Ectodermal cell (in vitro differentiated cells): ENCODE results near the gene SH3PXD2A.
"Not testable (repeated sequence)": the region's sequence is repeated elsewhere in the genome, so short reads cannot be mapped to it uniquely, and the experiment has no call there.

Source experiments
- H3K27ac ChIP-seq: 2 replicates; pipeline ENCODE4 v1.7.0; 2013; ENCODE audit warnings: mild to moderate bottlenecking, low read depth, low read length; ENCODE audit not compliant: insufficient read depth, poor library complexity, severe bottlenecking
- H3K27me3 ChIP-seq: 2 replicates; pipeline ENCODE4 v1.7.0; 2013; ENCODE audit warnings: mild to moderate bottlenecking, low read length; ENCODE audit not compliant: insufficient read depth, control insufficient read depth, poor library complexity, severe bottlenecking
- H3K36me3 ChIP-seq: one replicate; pipeline ENCODE4 v1.7.0; 2013; ENCODE audit warnings: low read length; ENCODE audit not compliant: control insufficient read depth, insufficient read depth
- H3K4me1 ChIP-seq: one replicate; pipeline ENCODE4 v1.7.0; 2013; ENCODE audit warnings: low read length; ENCODE audit not compliant: control insufficient read depth, insufficient read depth
- H3K4me3 ChIP-seq: 2 replicates; pipeline ENCODE4 v1.7.0; 2013; ENCODE audit warnings: low read depth, low read length, control low read depth; ENCODE audit not compliant: insufficient read depth
- H3K9me3 ChIP-seq: 2 replicates; pipeline ENCODE4 v1.7.0; 2013; ENCODE audit warnings: mild to moderate bottlenecking, low read length, moderate library complexity; ENCODE audit not compliant: control insufficient read depth
- WGBS, 2 experiments: methylation state at CpG; one replicate each; pipeline ENCODE4 v1.1.7; 2013; ENCODE audit warnings: missing lambda C conversion rate in 2 of 2; 5-methylcytosine and 5-hydroxymethylcytosine counted together

Gene SH3PXD2A

GRCh38 chr10:103763374-103764202 lies 91.8 kb downstream of the SH3PXD2A start:
- WGBS, 2 experiments = 85 to 90% methylated on average over 7 of the region's 7 CpGs
- Histone ChIP-seq H3K27me3 (no peaks in the 10 kb centered on the region), H3K27ac (no peak overlapping the region), H3K4me1 (peaks cover 41% of the 10 kb centered on the region), H3K36me3 (no peaks in the 10 kb centered on the region), H3K9me3 (no peaks in the 10 kb centered on the region), H3K4me3 (no peak overlapping the region)

GRCh38 chr10:103762916-103763315 lies 92.5 kb downstream of the SH3PXD2A start:
- Histone ChIP-seq H3K36me3 (no peaks in the 10 kb centered on the region), H3K4me3 (no peak overlapping the region), H3K4me1 (peaks cover 36% of the 10 kb centered on the region), H3K27me3 (no peaks in the 10 kb centered on the region), H3K27ac (no peak overlapping the region), H3K9me3 (no peaks in the 10 kb centered on the region)
- WGBS, 2 experiments = 95 to 96% methylated on average over 2 of the region's 2 CpGs

- 93 to 94% methylated on average over 4 of the region's 4 CpGs for WGBS, 2 experiments
- Histone ChIP-seq H3K36me3 (no peaks in the 10 kb centered on the region), H3K4me3 (no peak overlapping the region), H3K27me3 (no peaks in the 10 kb centered on the region), H3K4me1 (peaks cover 36% of the 10 kb centered on the region), H3K9me3 (no peaks in the 10 kb centered on the region), H3K27ac (no peak overlapping the region)
These were observed 93.2 kb downstream of the SH3PXD2A start for GRCh38 chr10:103762162-103762561.

DNA sequence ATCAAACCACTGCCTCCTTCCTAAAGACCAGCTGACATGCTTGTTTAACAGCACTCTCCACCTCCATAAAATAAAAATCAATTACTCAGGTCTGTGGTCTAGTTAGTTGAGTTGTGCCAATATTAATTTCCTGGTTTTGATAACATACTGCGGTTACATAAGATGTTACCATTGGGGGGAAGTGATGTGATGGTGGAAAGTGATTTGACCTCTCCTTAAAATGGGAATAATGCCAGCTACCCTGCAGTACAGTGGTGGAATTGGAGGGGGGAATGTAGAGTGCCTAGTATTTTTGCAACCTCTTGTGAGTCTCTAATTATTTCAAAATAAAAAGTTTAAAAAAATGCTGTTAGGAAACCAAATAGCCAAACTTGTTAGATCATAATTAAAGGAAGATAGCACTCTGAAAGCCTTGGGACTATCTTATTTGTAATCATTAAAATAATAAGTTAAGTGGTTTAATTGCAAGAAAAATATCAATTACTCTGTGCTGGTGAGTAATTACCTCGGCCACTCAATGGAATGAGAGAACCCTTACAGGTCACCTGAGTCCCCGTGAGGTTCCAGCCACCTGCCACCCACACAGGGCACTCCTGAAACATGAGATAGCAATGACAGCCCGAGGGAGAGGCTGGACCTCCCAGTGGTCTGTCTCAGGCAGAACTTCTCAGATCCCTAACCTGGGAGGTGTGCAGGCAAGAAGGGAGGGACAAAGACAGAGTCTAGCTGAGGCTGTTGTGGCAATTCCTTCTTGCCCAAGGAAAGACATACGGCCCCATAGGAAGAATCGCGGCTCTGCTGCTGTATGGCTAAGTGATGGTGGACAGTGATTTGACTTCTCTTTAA lies 94.1 kb downstream of the SH3PXD2A start:
- 79 to 83% methylated on average over 7 of the region's 7 CpGs for WGBS, 2 experiments
- H3K36me3 ChIP-seq = no peaks in the 10 kb centered on the region
- H3K4me1 ChIP-seq = peaks cover 35% of the 10 kb centered on the region
- H3K4me3 ChIP-seq = no peak overlapping the region
- no peaks in the 10 kb centered on the region for H3K9me3 ChIP-seq
- H3K27me3 ChIP-seq = no peaks in the 10 kb centered on the region
- H3K27ac ChIP-seq = no peak overlapping the region

DNA sequence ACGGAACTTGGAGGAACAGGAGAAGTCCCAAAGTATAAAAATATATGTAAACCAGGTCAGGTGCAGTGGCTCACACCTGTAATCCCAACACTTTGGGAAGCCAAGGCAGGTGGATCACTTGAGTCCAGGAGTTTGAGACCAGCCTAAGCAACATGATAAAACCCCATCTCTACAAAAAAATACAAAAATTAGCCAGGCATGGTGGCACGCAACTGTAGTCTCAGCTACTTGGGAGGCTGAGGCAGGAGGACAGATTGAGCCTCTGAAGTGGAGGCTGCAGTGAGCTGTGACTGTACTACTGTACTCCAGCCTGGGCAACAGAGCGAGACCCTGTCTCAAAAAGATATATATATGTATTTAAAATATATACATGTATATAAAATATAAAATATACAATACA lies 95.1 kb downstream of the SH3PXD2A start:
- not testable (repeated sequence) for H3K27ac ChIP-seq, H3K4me3 ChIP-seq, H3K9me3 ChIP-seq, H3K27me3 ChIP-seq, H3K36me3 ChIP-seq
- 93 to 98% methylated on average over 2 of the region's 3 CpGs for WGBS, 2 experiments
- H3K4me1 ChIP-seq = peaks cover 32% of the 10 kb centered on the region

GRCh38 chr10:103759100-103759781 lies 96.1 kb downstream of the SH3PXD2A start:
- 83 to 85% methylated on average over 10 of the region's 10 CpGs for WGBS, 2 experiments
- no peaks in the 10 kb centered on the region for H3K9me3 ChIP-seq

GRCh38 chr10:103758294-103758681 lies 97.1 kb downstream of the SH3PXD2A start:
- H3K9me3 ChIP-seq = no peaks in the 10 kb centered on the region
- no peak overlapping the region for H3K4me3 ChIP-seq
- 90 to 92% methylated on average over 2 of the region's 2 CpGs for whole genome bisulfite sequencing, 2 experiments
- no peaks in the 10 kb centered on the region for H3K36me3 ChIP-seq
- peaks cover 28% of the 10 kb centered on the region for H3K4me1 ChIP-seq
- H3K27me3 ChIP-seq = no peaks in the 10 kb centered on the region
- H3K27ac ChIP-seq = no peak overlapping the region

More at GRCh38 chr10:103759100-103759781, 96.1 kb downstream of the SH3PXD2A start:
- Histone ChIP-seq H3K27me3 (no peaks in the 10 kb centered on the region), H3K27ac (no peak overlapping the region), H3K36me3 (no peaks in the 10 kb centered on the region), H3K4me3 (no peak overlapping the region), H3K4me1 (peaks cover 32% of the 10 kb centered on the region)

DNA sequence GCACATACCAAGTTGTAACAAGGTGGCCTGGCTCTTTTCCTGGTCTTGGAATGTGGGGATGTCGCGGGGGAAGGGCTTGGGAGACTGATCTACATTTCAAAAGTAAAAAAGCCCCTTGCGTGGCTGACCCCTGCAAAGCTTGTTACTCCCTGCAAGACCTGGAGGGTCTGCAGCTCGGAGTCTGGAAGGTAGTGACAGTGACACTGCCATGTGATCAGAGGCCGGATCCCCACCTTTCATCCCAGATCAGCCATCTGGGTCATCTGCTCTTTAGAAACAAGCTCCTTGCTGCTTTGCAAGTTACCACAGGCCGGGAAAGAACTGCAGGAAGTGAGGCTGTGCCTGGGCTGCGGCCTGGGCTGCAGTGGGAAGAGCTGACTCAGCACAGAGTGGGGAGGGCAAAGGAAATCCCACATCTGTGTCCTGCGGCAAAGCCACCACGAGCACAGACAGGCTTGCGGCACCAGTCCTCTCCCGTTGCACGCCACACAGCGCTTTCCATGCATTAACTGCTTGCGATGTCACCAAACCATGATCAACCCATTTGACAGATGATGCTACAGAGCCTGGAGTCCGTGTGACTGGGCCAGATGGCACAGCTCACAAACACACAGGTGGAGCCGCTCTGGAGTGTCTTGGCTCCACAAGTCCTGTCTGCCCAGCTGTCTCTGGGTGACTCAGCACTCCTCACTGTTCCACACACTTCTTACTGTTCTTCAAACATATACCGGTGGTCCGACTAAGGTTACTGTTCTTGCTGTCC lies 97.7 kb downstream of the SH3PXD2A start:
- Histone ChIP-seq H3K4me1 (peaks cover 23% of the 10 kb centered on the region), H3K4me3 (no peak overlapping the region), H3K36me3 (no peaks in the 10 kb centered on the region), H3K27ac (no peak overlapping the region), H3K9me3 (no peaks in the 10 kb centered on the region), H3K27me3 (no peaks in the 10 kb centered on the region)
- 65 to 66% methylated on average over 18 of the region's 18 CpGs for WGBS, 2 experiments

- Histone ChIP-seq H3K27me3 (no peaks in the 10 kb centered on the region), H3K4me1 (peaks cover 23% of the 10 kb centered on the region), H3K36me3 (no peaks in the 10 kb centered on the region), H3K4me3 (no peak overlapping the region), H3K27ac (no peak overlapping the region), H3K9me3 (no peaks in the 10 kb centered on the region)
- WGBS, 2 experiments = 80% methylated on average over 7 to 8 of the region's 8 CpGs
These were observed 99.0 kb downstream of the SH3PXD2A start for GRCh38 chr10:103756277-103756869.
